Breast epithelium (tissue), 4 donors: Measurements from ENCODE around the gene NAV3. TPM values are rescaled to one million over a fixed set of nuclear protein-coding genes. Genes with fewer than 3 reads are reported as not detected.

Source experiments
- DNase-seq, 2 donors: peaks; one replicate each; pipeline ENCODE4 v3.0.0-alpha.2; 2019; ENCODE audit warnings: low spot score in 2 of 2
- H3K27ac ChIP-seq, 2 donors: fragments of 200-600 bp; sonication (generic) in 1 of 2; one replicate each; pipeline ENCODE4 v1.5.1; 2016 to 2019; ENCODE audit warnings: mild to moderate bottlenecking in 1 of 2
- H3K27me3 ChIP-seq, 2 donors: fragments of 200-600 bp; sonication (generic) in 1 of 2; one replicate each; pipeline versions ENCODE4 v1.5.1 to v1.6.0; 2017 to 2019; ENCODE audit warnings: control low read depth in 1 of 2, mild to moderate bottlenecking in 1 of 2
- H3K36me3 ChIP-seq: fragments of 200-600 bp; one replicate; pipeline ENCODE4 v1.5.1; 2019
- H3K4me1 ChIP-seq, 2 donors: fragments of 200-600 bp; sonication (generic); one replicate each; pipeline ENCODE4 v1.5.1; 2016 to 2019; ENCODE audit warnings: control low read depth in 1 of 2
- H3K4me3 ChIP-seq, 3 donors: fragments of 200-600 bp; sonication (generic); 1 replicate in 2 of 3; 2 replicates in 1 of 3; pipeline ENCODE4 v1.5.1; 2016 to 2019; ENCODE audit warnings: mild to moderate bottlenecking in 3 of 3, moderate library complexity in 2 of 3
- H3K9me3 ChIP-seq, 2 donors: fragments of 200-600 bp; sonication (generic) in 1 of 2; one replicate each; pipeline ENCODE4 v1.5.1; 2016 to 2019; ENCODE audit warnings: control low read depth in 1 of 2
- POLR2A ChIP-seq: fragments of 450-650 bp; IDR thresholded peaks from one replicate; pipeline ENCODE4 v1.6.1; 2016; ENCODE audit warnings: antibody characterized with exemption, mild to moderate bottlenecking, moderate library complexity
- POLR2AphosphoS5 ChIP-seq, 3 donors: sonication (generic); formaldehyde crosslinking; IDR thresholded peaks; one replicate each; pipeline ENCODE4 v1.6.1; 2017; ENCODE audit warnings: antibody characterized with exemption in 3 of 3
- intact Hi-C: fragments of 100-400 bp; cut with DNase I; formaldehyde crosslinking; loops from one replicate; pipeline ENCODE4 v1.15.1; 2023; ENCODE audit warnings: low total_unique reads
- total RNA-seq, 3 donors: library from RNA; depleted of rRNA; stranded (reverse); fragments of >200 nt; gene quantifications; one replicate each; pipeline ENCODE4 v1.1.0, GENCODE V29; 2016
- TF ChIP-seq, protein P1 (sequence below), 3 donors: fragments of 450-650 bp; IDR thresholded peaks; one replicate each; pipeline ENCODE4 v1.5.1; 2016 to 2017; ENCODE audit warnings: antibody characterized with exemption in 3 of 3, mild to moderate bottlenecking in 3 of 3, moderate library complexity in 3 of 3

Gene NAV3
- total RNA-seq, 3 donors from 2014 or later = 25.6 to 46.1 (median 41.1) TPM

DNA sequence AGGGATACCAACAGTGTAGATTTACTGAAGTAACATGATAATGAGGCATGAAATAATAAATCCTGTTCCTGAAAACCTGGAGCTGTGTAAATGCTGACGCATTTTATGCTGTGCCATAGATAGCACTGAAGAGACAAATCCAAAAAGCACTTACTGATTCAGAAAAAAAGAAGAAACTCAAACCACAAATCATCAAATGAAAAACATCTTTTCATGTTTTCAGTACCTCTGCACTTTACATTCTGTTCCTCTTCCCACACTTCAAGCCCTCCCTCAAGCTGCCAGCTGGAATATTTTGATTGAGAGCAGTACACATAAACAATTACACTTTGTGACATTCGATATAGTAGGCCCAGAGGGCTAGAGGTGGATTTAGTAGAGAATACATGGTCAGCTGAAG, 362.3 kb downstream of the NAV3 start:
- Histone ChIP-seq H3K36me3 (no peaks in the 10 kb centered on the region), H3K27ac (no peak overlapping the region), H3K4me1 (no peaks in the 10 kb centered on the region), H3K9me3 (no peaks in the 10 kb centered on the region), H3K4me3 (no peak overlapping the region), H3K27me3 (no peaks in the 10 kb centered on the region)
- intact Hi-C loops = no loop called here
- no peak for DNase-seq
- TF ChIP-seq POLR2AphosphoS5 (IDR thresholded peaks at IDR 0.05) = no peak
- no peak for TF ChIP-seq POLR2A
- TF ChIP-seq, protein P1, sequence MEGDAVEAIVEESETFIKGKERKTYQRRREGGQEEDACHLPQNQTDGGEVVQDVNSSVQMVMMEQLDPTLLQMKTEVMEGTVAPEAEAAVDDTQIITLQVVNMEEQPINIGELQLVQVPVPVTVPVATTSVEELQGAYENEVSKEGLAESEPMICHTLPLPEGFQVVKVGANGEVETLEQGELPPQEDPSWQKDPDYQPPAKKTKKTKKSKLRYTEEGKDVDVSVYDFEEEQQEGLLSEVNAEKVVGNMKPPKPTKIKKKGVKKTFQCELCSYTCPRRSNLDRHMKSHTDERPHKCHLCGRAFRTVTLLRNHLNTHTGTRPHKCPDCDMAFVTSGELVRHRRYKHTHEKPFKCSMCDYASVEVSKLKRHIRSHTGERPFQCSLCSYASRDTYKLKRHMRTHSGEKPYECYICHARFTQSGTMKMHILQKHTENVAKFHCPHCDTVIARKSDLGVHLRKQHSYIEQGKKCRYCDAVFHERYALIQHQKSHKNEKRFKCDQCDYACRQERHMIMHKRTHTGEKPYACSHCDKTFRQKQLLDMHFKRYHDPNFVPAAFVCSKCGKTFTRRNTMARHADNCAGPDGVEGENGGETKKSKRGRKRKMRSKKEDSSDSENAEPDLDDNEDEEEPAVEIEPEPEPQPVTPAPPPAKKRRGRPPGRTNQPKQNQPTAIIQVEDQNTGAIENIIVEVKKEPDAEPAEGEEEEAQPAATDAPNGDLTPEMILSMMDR (IDR thresholded peaks at IDR 0.05) = no peak

- no peak for TF ChIP-seq POLR2A
- no peak for TF ChIP-seq POLR2AphosphoS5 (IDR thresholded peaks at IDR 0.05)
- TF ChIP-seq, protein P1 (IDR thresholded peaks at IDR 0.05) = no peak
- Histone ChIP-seq H3K36me3 (no peaks in the 10 kb centered on the region), H3K27ac (no peak overlapping the region), H3K4me1 (no peaks in the 10 kb centered on the region), H3K27me3 (no peaks in the 10 kb centered on the region), H3K9me3 (no peaks in the 10 kb centered on the region), H3K4me3 (no peak overlapping the region)
- intact Hi-C loops = loop anchor here (1.0 kb wide), 1 partner anchor 11 kb away; no protein-coding TSS in a partner anchor
- no peak for DNase-seq
Measured at GRCh38 chr12:78194448-78194847, 363.8 kb downstream of the NAV3 start.

- Histone ChIP-seq H3K9me3 (no peaks in the 10 kb centered on the region), H3K27me3 (no peaks in the 10 kb centered on the region), H3K36me3 (no peaks in the 10 kb centered on the region), H3K4me1 (no peaks in the 10 kb centered on the region), H3K4me3 (no peak overlapping the region), H3K27ac (no peak overlapping the region)
- DNase-seq = no peak
- intact Hi-C loops = no loop called here
- TF ChIP-seq, protein P1 (IDR thresholded peaks at IDR 0.05) = no peak
- no peak for TF ChIP-seq POLR2A
- no peak for TF ChIP-seq POLR2AphosphoS5 (IDR thresholded peaks at IDR 0.05)
Measured at GRCh38 chr12:78198896-78199295, 368.2 kb downstream of the NAV3 start.

DNA sequence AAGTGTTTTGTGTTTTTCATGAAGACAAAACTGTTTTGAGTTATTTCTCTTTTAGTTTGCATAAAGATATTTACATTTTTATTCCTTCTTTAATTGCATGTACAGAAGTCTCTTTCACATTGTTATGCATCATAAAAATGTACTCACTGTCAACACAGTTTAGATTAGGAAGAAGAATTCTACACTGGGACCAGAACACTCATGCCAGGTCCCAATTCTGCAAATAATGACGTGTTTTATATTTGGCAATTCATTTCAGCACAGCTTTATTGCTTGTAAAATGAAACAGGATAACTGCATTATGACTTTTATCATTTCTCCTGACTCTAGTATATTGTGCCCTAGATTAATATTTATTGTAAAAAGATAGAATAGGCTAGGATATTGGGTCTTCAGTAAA, 369.2 kb downstream of the NAV3 start:
- no peaks in the 10 kb centered on the region for H3K4me1 ChIP-seq
- no peaks in the 10 kb centered on the region for H3K36me3 ChIP-seq
- TF ChIP-seq POLR2AphosphoS5 (IDR thresholded peaks at IDR 0.05) (no peak), POLR2A (no peak)
- TF ChIP-seq, protein P1 (IDR thresholded peaks at IDR 0.05) = no peak
- intact Hi-C loops = no loop called here
- H3K27ac ChIP-seq = no peak overlapping the region
- DNase-seq = no peak
- H3K4me3 ChIP-seq = no peak overlapping the region
- H3K9me3 ChIP-seq = no peaks in the 10 kb centered on the region
- H3K27me3 ChIP-seq = no peaks in the 10 kb centered on the region

- Histone ChIP-seq H3K9me3 (no peaks in the 10 kb centered on the region), H3K27me3 (no peaks in the 10 kb centered on the region), H3K36me3 (peaks cover 5% of the 10 kb centered on the region), H3K4me3 (no peak overlapping the region), H3K27ac (no peak overlapping the region), H3K4me1 (no peaks in the 10 kb centered on the region)
- TF ChIP-seq, protein P1 (IDR thresholded peaks at IDR 0.05) = no peak
- TF ChIP-seq POLR2A (no peak), POLR2AphosphoS5 (IDR thresholded peaks at IDR 0.05) (no peak)
- intact Hi-C loops = loop anchor here (1.0 kb wide), 1 partner anchor 11 kb away; no protein-coding TSS in a partner anchor
- no peak for DNase-seq
Measured at GRCh38 chr12:78204926-78205325, 374.2 kb downstream of the NAV3 start.
